Measurements from ENCODE around the gene MYLK3. TPM values are rescaled to one million over a fixed set of nuclear protein-coding genes. Genes with fewer than 3 reads are reported as not detected.

MYLK3 gene
- total and polyA plus RNA-seq, 2 of the 4 experiments (the other 2 are of a cell fraction) = under 0.01 to 0.03 TPM

DNA sequence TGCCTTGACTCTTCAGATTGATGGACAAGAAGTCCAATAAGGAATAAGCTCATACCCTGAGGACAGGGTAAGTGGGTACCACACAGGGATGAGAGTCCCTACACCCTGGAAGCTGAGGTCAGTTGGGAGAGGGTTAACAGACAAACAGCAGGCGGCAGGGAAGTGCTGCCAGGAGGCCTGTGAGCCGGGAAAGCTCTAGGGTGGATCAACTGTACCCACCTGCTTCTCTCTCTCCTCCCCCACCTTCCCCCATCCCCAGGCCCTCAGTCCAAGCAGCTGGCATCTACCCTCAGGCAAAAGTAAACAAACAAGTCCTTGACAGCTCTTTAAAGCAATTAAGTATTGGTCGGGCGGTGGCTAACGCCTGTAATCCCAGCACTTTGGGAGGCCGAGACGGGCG lies 20.7 kb upstream of the MYLK3 start:
- Histone ChIP-seq H3K23ac (ENCODE audit: low read depth, low read length) (no peak overlapping the region), H2BK120ac (ENCODE audit: low read depth, low read length) (no peak overlapping the region), H3K4me1 (ENCODE audit: control insufficient read depth, insufficient read depth, low read length) (no peaks in the 10 kb centered on the region), H3K79me1 (ENCODE audit: low read depth in 1 of 2, low read length in 2 of 2) (no peaks in the 10 kb centered on the region), H3K14ac (replicated peaks; ENCODE audit: low read depth, low read length) (no peak overlapping the region), H3K9me1 (ENCODE audit: insufficient read depth, low read length) (no peaks in the 10 kb centered on the region), H3K4ac (ENCODE audit: low read depth, low read length) (no peak overlapping the region), H3K27me3 (ENCODE audit: control insufficient read depth, insufficient read depth, low read length) (no peaks in the 10 kb centered on the region), H3K4me3 (ENCODE audit: insufficient read depth, low read depth, low read length) (no peak overlapping the region), H4K8ac (ENCODE audit: low read depth in 2 of 2, low read length in 2 of 2) (no peak overlapping the region), H3K27ac (ENCODE audit: insufficient read depth, low read length) (no peak overlapping the region), H3K56ac (ENCODE audit: extremely low read depth, insufficient read depth, low read length) (no peak overlapping the region), H2BK5ac (ENCODE audit: low read depth, low read length, poor library complexity, severe bottlenecking) (no peak overlapping the region), H2BK20ac (ENCODE audit: low read depth, low read length) (no peak overlapping the region), H4K5ac (ENCODE audit: low read depth, low read length) (no peak overlapping the region), H3K4me2 (ENCODE audit: low read depth, low read length) (no peak overlapping the region), H4K20me1 (ENCODE audit: insufficient read depth, low read length) (no peaks in the 10 kb centered on the region), H4K91ac (ENCODE audit: insufficient read depth, low read depth, low read length) (no peak overlapping the region), H3K9me3 (ENCODE audit: control insufficient read depth, insufficient read depth, low read length) (no peaks in the 10 kb centered on the region), H3K18ac (ENCODE audit: low read depth, low read length) (no peak overlapping the region), H3K9ac (ENCODE audit: low read depth, low read length) (no peak overlapping the region), H2AK5ac (ENCODE audit: low read depth, low read length) (no peak overlapping the region), H2AFZ (replicated peaks; ENCODE audit: low read length, poor library complexity) (no peak overlapping the region), H2BK15ac (ENCODE audit: low read depth, low read length) (no peak overlapping the region), H3K36me3 (ENCODE audit: control insufficient read depth, insufficient read depth, low read length) (no peaks in the 10 kb centered on the region), H2AK9ac (replicated peaks; ENCODE audit: low read depth, low read length, poor library complexity) (peak overlapping the region; percentile 58)
- ChIA-PET CTCF (no interaction called here), POLR2A (ENCODE audit: unreplicated experiment) (interaction anchor here (0.6 kb wide), 1 partner anchor 204 kb away, joined by 3 read pairs; no protein-coding TSS in a partner anchor)
- ATAC-seq (ENCODE audit: low read depth) = no peak
- no TSS peak for BruUV-seq (replicated peaks)
- TF ChIP-seq, protein P1, sequence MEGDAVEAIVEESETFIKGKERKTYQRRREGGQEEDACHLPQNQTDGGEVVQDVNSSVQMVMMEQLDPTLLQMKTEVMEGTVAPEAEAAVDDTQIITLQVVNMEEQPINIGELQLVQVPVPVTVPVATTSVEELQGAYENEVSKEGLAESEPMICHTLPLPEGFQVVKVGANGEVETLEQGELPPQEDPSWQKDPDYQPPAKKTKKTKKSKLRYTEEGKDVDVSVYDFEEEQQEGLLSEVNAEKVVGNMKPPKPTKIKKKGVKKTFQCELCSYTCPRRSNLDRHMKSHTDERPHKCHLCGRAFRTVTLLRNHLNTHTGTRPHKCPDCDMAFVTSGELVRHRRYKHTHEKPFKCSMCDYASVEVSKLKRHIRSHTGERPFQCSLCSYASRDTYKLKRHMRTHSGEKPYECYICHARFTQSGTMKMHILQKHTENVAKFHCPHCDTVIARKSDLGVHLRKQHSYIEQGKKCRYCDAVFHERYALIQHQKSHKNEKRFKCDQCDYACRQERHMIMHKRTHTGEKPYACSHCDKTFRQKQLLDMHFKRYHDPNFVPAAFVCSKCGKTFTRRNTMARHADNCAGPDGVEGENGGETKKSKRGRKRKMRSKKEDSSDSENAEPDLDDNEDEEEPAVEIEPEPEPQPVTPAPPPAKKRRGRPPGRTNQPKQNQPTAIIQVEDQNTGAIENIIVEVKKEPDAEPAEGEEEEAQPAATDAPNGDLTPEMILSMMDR (conservative IDR thresholded peaks at IDR 0.05; ENCODE audit: low read depth, low read length) = no peak
- no peak for TF ChIP-seq MXI1 (IDR thresholded peaks at IDR 0.05; ENCODE audit: borderline replicate concordance, low read depth, low read length)
- no peak for TF ChIP-seq NFE2L2 (IDR thresholded peaks at IDR 0.05; ENCODE audit: low read depth, low read length)
- TF ChIP-seq, protein P2, sequence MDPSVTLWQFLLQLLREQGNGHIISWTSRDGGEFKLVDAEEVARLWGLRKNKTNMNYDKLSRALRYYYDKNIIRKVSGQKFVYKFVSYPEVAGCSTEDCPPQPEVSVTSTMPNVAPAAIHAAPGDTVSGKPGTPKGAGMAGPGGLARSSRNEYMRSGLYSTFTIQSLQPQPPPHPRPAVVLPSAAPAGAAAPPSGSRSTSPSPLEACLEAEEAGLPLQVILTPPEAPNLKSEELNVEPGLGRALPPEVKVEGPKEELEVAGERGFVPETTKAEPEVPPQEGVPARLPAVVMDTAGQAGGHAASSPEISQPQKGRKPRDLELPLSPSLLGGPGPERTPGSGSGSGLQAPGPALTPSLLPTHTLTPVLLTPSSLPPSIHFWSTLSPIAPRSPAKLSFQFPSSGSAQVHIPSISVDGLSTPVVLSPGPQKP (IDR thresholded peaks at IDR 0.05; ENCODE audit: borderline replicate concordance, low read depth, low read length) = no peak
- TF ChIP-seq MAFK (IDR thresholded peaks at IDR 0.05; ENCODE audit: low read depth, low read length) = no peak
- WGBS, 2 experiments (ENCODE audit: extremely low coverage in 2 of 2, insufficient read length in 1 of 2) = no CpG with 5 or more reads among the region's 8 CpGs
- dilution Hi-C loops (cut with HindIII; ENCODE audit: low sequenced_read_pairs, unreplicated experiment) = no loop called here
- intact Hi-C loops (cut with micrococcal nuclease) = no loop called here
- DNase-seq = no peak
- in situ Hi-C loops (cut with MboI; ENCODE audit: low sequenced_read_pairs) = no loop called here
